K562 (cell line): ENCODE measurements around the gene TTC33. TPM values are rescaled to one million over a fixed set of nuclear protein-coding genes. Genes with fewer than 3 reads are reported as not detected.

Experiments used
- ATAC-seq: fragments of 200-7000 bp; cut with Tn5 transposase; 3 replicates; pipeline ENCODE4 v1.9.1; 2020; ENCODE audit warnings: moderate library complexity
- BruUV-seq: library from RNA; stranded (reverse); fragments of 400-500 nt; replicated peaks from 2 replicates; lab custom pipeline; 2021; lab: Mats Ljungman, UMichigan
- CTCF ChIA-PET: fragments of 300-600 bp; formaldehyde crosslinking; extraction: SDS; loops from one replicate; lab custom pipeline; 2021; ENCODE audit warnings: low intra/inter-chr PET ratio; lab: Yijun Ruan, JAX
- POLR2A ChIA-PET: fragments of 300-600, 350-650 bp; sonication (Branson Sonifier 250); formaldehyde crosslinking; extraction: SDS; loops from one replicate; lab custom pipeline; 2021; ENCODE audit warnings: antibody characterized with exemption, inconsistent platforms; lab: Yijun Ruan, JAX
- DNase-seq, 4 experiments: peaks; one replicate each; pipeline versions ENCODE4 v3.0.0 to v3.0.0-alpha.2; 2011 to 2018; ENCODE audit warnings: low spot score in 3 of 4, mixed read lengths in 3 of 4; ENCODE audit errors: extremely low read depth in 1 of 4
- FAIRE-seq: peaks from 2 replicates; lab custom pipeline; 2011; peaks lifted over from hg19 to GRCh38; lab: Jason Lieb, UNC
- H2AFZ ChIP-seq: 2 replicates; pipeline ENCODE4 v1.6.0; 2011; ENCODE audit warnings: low read depth, low read length, control low read depth, inconsistent platforms
- H3K27ac ChIP-seq: fragments of 200-600 bp; 3 replicates; pipeline ENCODE4 v1.8.0; 2011; ENCODE audit warnings: low read depth, mild to moderate bottlenecking, control low read depth, inconsistent platforms, low read length, moderate library complexity, mixed read lengths; ENCODE audit errors: extremely low read depth
- H3K27me3 ChIP-seq, 2 experiments: fragments of 300-600 bp in 1 of 2; 2 replicates in 1 of 2; 3 replicates in 1 of 2; pipeline versions ENCODE4 v1.6.0 to v1.8.0; 2011; ENCODE audit warnings: inconsistent platforms in 2 of 2, low read length in 2 of 2, mild to moderate bottlenecking in 1 of 2, mixed read lengths in 1 of 2, moderate library complexity in 1 of 2; ENCODE audit not compliant: control insufficient read depth in 2 of 2, insufficient read depth in 2 of 2
- H3K36me3 ChIP-seq: fragments of 300-600 bp; 3 replicates; pipeline ENCODE4 v1.8.0; 2011; ENCODE audit warnings: mild to moderate bottlenecking, low read length, inconsistent platforms; ENCODE audit not compliant: control insufficient read depth, insufficient read depth
- H3K4me1 ChIP-seq, 2 experiments: fragments of 200-600 bp in 1 of 2; replicated peaks in 1 of 2; 2 replicates in 1 of 2; 3 replicates in 1 of 2; pipeline versions ENCODE4 v1.5.1 to v1.8.0; 2011; ENCODE audit warnings: inconsistent platforms in 2 of 2, low read length in 2 of 2, mild to moderate bottlenecking in 1 of 2, mixed read lengths in 1 of 2, moderate library complexity in 1 of 2; ENCODE audit not compliant: control insufficient read depth in 2 of 2, insufficient read depth in 2 of 2
- H3K4me2 ChIP-seq: 2 replicates; pipeline ENCODE4 v1.6.1; 2011; ENCODE audit warnings: low read length, control low read depth, inconsistent platforms, mixed read lengths; ENCODE audit not compliant: insufficient read depth
- H3K4me3 ChIP-seq: fragments of 200-600 bp; sonication (generic), shearing (Covaris generic); 2 replicates; pipeline ENCODE4 v1.5.1; 2016; ENCODE audit warnings: control low read depth, inconsistent platforms
- H3K79me2 ChIP-seq: fragments of 200-600 bp; 3 replicates; pipeline ENCODE4 v1.8.0; 2011; ENCODE audit warnings: low read length, inconsistent platforms; ENCODE audit not compliant: control insufficient read depth, insufficient read depth
- H3K9ac ChIP-seq, 2 experiments: 2 replicates each; pipeline versions ENCODE4 v1.6.0 to v1.6.1; 2011; ENCODE audit warnings: low read depth in 2 of 2, low read length in 2 of 2, control low read depth in 1 of 2, inconsistent platforms in 1 of 2, mild to moderate bottlenecking in 1 of 2, mixed read lengths in 1 of 2; ENCODE audit not compliant: insufficient read depth in 1 of 2
- H3K9me1 ChIP-seq: one replicate; pipeline ENCODE4 v1.6.0; 2011; ENCODE audit warnings: inconsistent platforms, mild to moderate bottlenecking, low read length, moderate library complexity; ENCODE audit not compliant: control insufficient read depth, insufficient read depth
- H3K9me3 ChIP-seq: replicated peaks from 2 replicates; pipeline ENCODE4 v1.5.1; 2011; ENCODE audit warnings: low read depth, low read length, inconsistent platforms; ENCODE audit not compliant: control insufficient read depth, insufficient read depth
- H4K20me1 ChIP-seq: replicated peaks from 2 replicates; pipeline ENCODE4 v1.6.1; 2011; ENCODE audit warnings: low read length, inconsistent platforms, mixed read lengths; ENCODE audit not compliant: control insufficient read depth, insufficient read depth
- CBX3 ChIP-seq, 2 experiments: IDR thresholded peaks; 1 replicate in 1 of 2; 2 replicates in 1 of 2; pipeline ENCODE4 v1.6.1; 2012; ENCODE audit warnings: inconsistent platforms in 2 of 2, low read length in 2 of 2, borderline replicate concordance in 1 of 2, control low read depth in 1 of 2
- CTBP1 ChIP-seq: fragments of 450-650 bp; IDR thresholded peaks from 2 replicates; pipeline ENCODE4 v1.6.1; 2016; ENCODE audit warnings: borderline replicate concordance
- NFE2L1 ChIP-seq: fragments of 450-650 bp; IDR thresholded peaks from 2 replicates; pipeline ENCODE4 v1.6.1; 2016; ENCODE audit warnings: missing genetic modification characterization, low read depth, mild to moderate bottlenecking, missing compliant biosample characterization, moderate library complexity, borderline replicate concordance
- TFAM ChIP-seq: fragments of 250-450 bp; sonication (Bioruptor Pico); conservative IDR thresholded peaks from 2 replicates; pipeline ENCODE4 v1.5.0; 2021; ENCODE audit warnings: mild to moderate bottlenecking, moderate library complexity
- XRCC4 ChIP-seq: IDR thresholded peaks from one replicate; pipeline ENCODE4 v1.6.1; 2011; ENCODE audit not compliant: insufficient read depth, insufficient read length; ENCODE audit errors: extremely low read depth
- WGBS: fragments of 100-300 bp; shearing (Covaris generic); methylation state at CpG from one replicate; pipeline ENCODE4 v1.1.6; 2016; ENCODE audit warnings: low coverage, mixed read lengths; ENCODE audit not compliant: insufficient coverage; ENCODE audit errors: missing lambda C conversion rate; 5-methylcytosine and 5-hydroxymethylcytosine counted together
- in situ Hi-C: fragments of 300-500 bp; cut with MboI; formaldehyde crosslinking; loops from 4 replicates; pipeline ENCODE4 v1.15.0; 2018; ENCODE audit warnings: inconsistent platforms, mixed read lengths
- intact Hi-C: fragments of 100-400 bp; cut with micrococcal nuclease; formaldehyde crosslinking; loops from 2 replicates; pipeline ENCODE4 v1.14.2; 2022
- polyA plus RNA-seq, 8 experiments: library from polyadenylated mRNA; depleted of rRNA in 4 of 8; stranded (reverse) in 5 of 8; unstranded in 3 of 8; fragments of >200 nt; fragmentation: Nextera tagmentation in 2 of 8; fragmentation: Illumina TruSeq in 1 of 8; extraction: Ambion mirVana in 2 of 8; extraction: Trizol in 1 of 8; gene quantifications; 2 replicates each; pipeline versions ENCODE4 v1.2.1 to v1.2.3, GENCODE V29; 2011 to 2014; ENCODE audit warnings: inconsistent platforms in 1 of 8, missing spikeins in 1 of 8
- total RNA-seq, 7 experiments: library from RNA; depleted of rRNA in 6 of 7; stranded (reverse); fragments of >200 nt in 6 of 7; fragmentation: Illumina TruSeq in 2 of 7; extraction: Trizol in 2 of 7; gene quantifications; 2 replicates each; pipeline versions ENCODE4 v1.2.1 to v1.2.3, GENCODE V29; 2011 to 2021; ENCODE audit warnings: low replicate concordance in 1 of 7
- TF ChIP-seq, protein P1 (sequence below): conservative IDR thresholded peaks from 2 replicates; pipeline ENCODE4 v1.6.1; 2011; ENCODE audit warnings: low read depth, mild to moderate bottlenecking, low read length; ENCODE audit not compliant: control insufficient read depth

The TTC33 gene
- total and polyA plus RNA-seq, 9 of the 15 experiments (the other 6 are each of a cell fraction or from before 2014, with no cell fraction given): 11.5 to 24.9 (median 21.1) TPM

DNA sequence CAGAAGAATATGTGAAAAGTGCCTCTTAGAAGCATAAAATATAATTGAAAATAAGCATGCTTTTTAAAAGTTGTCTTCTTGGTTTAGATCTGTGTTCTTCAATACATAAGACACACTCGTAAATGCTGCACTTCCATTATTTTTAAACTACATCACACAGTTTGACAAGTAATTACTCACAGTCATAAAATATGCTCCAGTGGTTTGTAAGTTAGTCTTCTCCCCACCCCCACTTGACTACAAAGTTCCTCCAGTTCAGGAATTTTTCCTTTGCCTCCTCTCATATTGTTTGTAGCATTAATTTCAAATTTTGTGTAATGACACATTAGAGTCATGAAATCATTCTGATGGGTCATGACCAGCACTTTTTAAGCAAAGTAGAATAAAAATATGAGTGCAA is 136.3 kb downstream of the TTC33 start:
- intact Hi-C loops: no loop called here
- Histone ChIP-seq H3K4me3 (no peak overlapping the region), H2AFZ (no peak overlapping the region), H3K27ac (no peak overlapping the region), H3K79me2 (no peaks in the 10 kb centered on the region), H3K27me3 (no peaks in the 10 kb centered on the region), H3K9me1 (no peaks in the 10 kb centered on the region), H3K4me2 (no peak overlapping the region), H4K20me1 (no peaks in the 10 kb centered on the region), H3K9ac (no peak overlapping the region), H3K36me3 (no peaks in the 10 kb centered on the region), H3K4me1 (no peaks in the 10 kb centered on the region), H3K9me3 (no peaks in the 10 kb centered on the region)
- FAIRE-seq (no peak), ATAC-seq (no peak), DNase-seq (no peak)
- no peak for TF ChIP-seq NFE2L1 (tag)
- no peak for TF ChIP-seq XRCC4
- TF ChIP-seq, protein P1, sequence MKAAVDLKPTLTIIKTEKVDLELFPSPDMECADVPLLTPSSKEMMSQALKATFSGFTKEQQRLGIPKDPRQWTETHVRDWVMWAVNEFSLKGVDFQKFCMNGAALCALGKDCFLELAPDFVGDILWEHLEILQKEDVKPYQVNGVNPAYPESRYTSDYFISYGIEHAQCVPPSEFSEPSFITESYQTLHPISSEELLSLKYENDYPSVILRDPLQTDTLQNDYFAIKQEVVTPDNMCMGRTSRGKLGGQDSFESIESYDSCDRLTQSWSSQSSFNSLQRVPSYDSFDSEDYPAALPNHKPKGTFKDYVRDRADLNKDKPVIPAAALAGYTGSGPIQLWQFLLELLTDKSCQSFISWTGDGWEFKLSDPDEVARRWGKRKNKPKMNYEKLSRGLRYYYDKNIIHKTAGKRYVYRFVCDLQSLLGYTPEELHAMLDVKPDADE: no peak
- TF ChIP-seq CTBP1: no peak
- no peak for TF ChIP-seq CBX3 (IDR thresholded peaks at IDR 0.05; ENCODE audit: borderline replicate concordance in 1 of 2, low read length in 2 of 2)
- no peak for TF ChIP-seq TFAM (CRISPR knock-in tag)
- in situ Hi-C loops: no loop called here
- no TSS peak for BruUV-seq
- CTCF ChIA-PET: no interaction called here
- POLR2A ChIA-PET: no interaction called here
- 0% methylated on average over 1 of the region's 1 CpG for WGBS
